Colon (tissue), 2 donors: Measurements from ENCODE around the gene CTBP2.

Experiments used
- FAIRE-seq: peaks from 2 replicates; lab custom pipeline; 2012; peaks lifted over from hg19 to GRCh38; lab: Jason Lieb, UNC
- donor health status: control.
- donor health status: control.

Gene CTBP2

GRCh38 chr10:125008689-125009638, 151.4 kb downstream of the CTBP2 start:
- no peak for FAIRE-seq

- FAIRE-seq: no peak
These were observed 152.9 kb downstream of the CTBP2 start for GRCh38 chr10:125007436-125007835.

- no peak for FAIRE-seq
These were observed 153.4 kb downstream of the CTBP2 start for GRCh38 chr10:125006921-125007426.

GRCh38 chr10:125006188-125006680, 154.1 kb downstream of the CTBP2 start:
- FAIRE-seq: no peak

GRCh38 chr10:125005312-125006187, 154.8 kb downstream of the CTBP2 start:
- no peak for FAIRE-seq

- no peak for FAIRE-seq
These were observed 155.6 kb downstream of the CTBP2 start for GRCh38 chr10:125004571-125005311.

GRCh38 chr10:125003901-125004467, 156.4 kb downstream of the CTBP2 start:
- no peak for FAIRE-seq

GRCh38 chr10:125003146-125003900, 157.0 kb downstream of the CTBP2 start:
- no peak for FAIRE-seq

- FAIRE-seq: no peak
These were observed 157.8 kb downstream of the CTBP2 start for GRCh38 chr10:125002423-125003145.

GRCh38 chr10:125002047-125002422, 158.3 kb downstream of the CTBP2 start:
- FAIRE-seq: no peak

- no peak for FAIRE-seq
These were observed 158.9 kb downstream of the CTBP2 start for GRCh38 chr10:125001313-125002046.

GRCh38 chr10:125000366-125001312, 159.7 kb downstream of the CTBP2 start:
- no peak for FAIRE-seq

- FAIRE-seq: no peak
These were observed 160.7 kb downstream of the CTBP2 start for GRCh38 chr10:124999433-125000365.

- no peak for FAIRE-seq
These were observed 161.6 kb downstream of the CTBP2 start for GRCh38 chr10:124998624-124999291.

GRCh38 chr10:124997771-124998623, 162.4 kb downstream of the CTBP2 start:
- FAIRE-seq: no peak
